NOMO-1 treated with dmso at 0.1 percent for 144 hours (cell line): Measurements from ENCODE around the gene IVNS1ABP.
"Not testable (repeated sequence)": the region's sequence is repeated elsewhere in the genome, so short reads cannot be mapped to it uniquely, and the experiment has no call there.

Experiments used
- DNase-seq: peaks from one replicate; lab custom pipeline; 2025; ENCODE audit not compliant: unreplicated experiment; lab: John Stamatoyannopoulos, UW

Gene IVNS1ABP

GRCh38 chr1:185257116-185257949 lies 59.7 kb downstream of the IVNS1ABP start:
- DNase-seq = not testable (repeated sequence)

- DNase-seq = not testable (repeated sequence)
These were observed 61.4 kb downstream of the IVNS1ABP start for GRCh38 chr1:185255595-185255994.

GRCh38 chr1:185252404-185252803 lies 64.6 kb downstream of the IVNS1ABP start:
- not testable (repeated sequence) for DNase-seq

- DNase-seq = not testable (repeated sequence)
These were observed 65.1 kb downstream of the IVNS1ABP start for GRCh38 chr1:185251928-185252327.

GRCh38 chr1:185250063-185250462 lies 67.0 kb downstream of the IVNS1ABP start:
- DNase-seq = no peak

- DNase-seq = no peak
These were observed 67.5 kb downstream of the IVNS1ABP start for GRCh38 chr1:185249563-185249962.
